Endodermal cell (in vitro differentiated cells): ENCODE measurements around the gene POLD2. TPM values are rescaled to one million over a fixed set of nuclear protein-coding genes. Genes with fewer than 3 reads are reported as not detected.

Source experiments
- DNase-seq: peaks from one replicate; pipeline ENCODE4 v3.0.0-alpha.2; 2017
- H3K27ac ChIP-seq: 2 replicates; pipeline ENCODE4 v1.5.1; 2013; ENCODE audit warnings: mild to moderate bottlenecking, low read depth, low read length, moderate library complexity
- H3K27me3 ChIP-seq: 2 replicates; pipeline ENCODE4 v1.6.1; 2013; ENCODE audit warnings: mild to moderate bottlenecking, low read length, moderate library complexity; ENCODE audit not compliant: insufficient read depth, control insufficient read depth, poor library complexity, severe bottlenecking
- H3K36me3 ChIP-seq: 2 replicates; pipeline ENCODE4 v1.7.0; 2013; ENCODE audit warnings: mild to moderate bottlenecking, low read length, moderate library complexity; ENCODE audit not compliant: control insufficient read depth, insufficient read depth
- H3K4me1 ChIP-seq: one replicate; pipeline ENCODE4 v1.7.0; 2013; ENCODE audit warnings: low read length; ENCODE audit not compliant: control insufficient read depth, insufficient read depth
- H3K4me3 ChIP-seq: 2 replicates; pipeline ENCODE4 v1.5.1; 2013; ENCODE audit warnings: mild to moderate bottlenecking, low read length, moderate library complexity
- H3K9ac ChIP-seq: 2 replicates; pipeline ENCODE4 v1.6.1; 2013; ENCODE audit warnings: mild to moderate bottlenecking, low read length, moderate library complexity; ENCODE audit not compliant: poor library complexity, severe bottlenecking; ENCODE audit errors: extremely low read depth
- H3K9me3 ChIP-seq: 2 replicates; pipeline ENCODE4 v1.6.1; 2013; ENCODE audit warnings: mild to moderate bottlenecking, low read length, moderate library complexity; ENCODE audit not compliant: control insufficient read depth
- H3K27ac Mint-ChIP-seq: 2 replicates; pipeline ENCODE4 v1.8.0; 2020; ENCODE audit warnings: mixed read lengths
- H3K27me3 Mint-ChIP-seq: 2 replicates; pipeline ENCODE4 v1.8.0; 2021; ENCODE audit warnings: mild to moderate bottlenecking, mixed read lengths; ENCODE audit not compliant: insufficient read depth
- H3K36me3 Mint-ChIP-seq: 2 replicates; pipeline ENCODE4 v1.8.0; 2020; ENCODE audit warnings: low read depth, mixed read lengths
- H3K4me1 Mint-ChIP-seq: 2 replicates; pipeline ENCODE4 v1.8.0; 2020; ENCODE audit warnings: mixed read lengths
- H3K4me3 Mint-ChIP-seq: 2 replicates; pipeline ENCODE4 v1.8.0; 2020; ENCODE audit warnings: mild to moderate bottlenecking, moderate library complexity, mixed read lengths
- H3K9me3 Mint-ChIP-seq: 2 replicates; pipeline ENCODE4 v1.8.0; 2020; ENCODE audit warnings: mild to moderate bottlenecking, mixed read lengths
- CTCF ChIP-seq: fragments of 200-600 bp; sonication (generic); conservative IDR thresholded peaks from 2 replicates; pipeline ENCODE4 v1.5.0; 2021; ENCODE audit warnings: antibody characterized with exemption, mild to moderate bottlenecking
- WGBS, 2 experiments: methylation state at CpG; one replicate each; pipeline versions ENCODE4 v1.1.5 to v1.1.7; 2013; ENCODE audit warnings: missing lambda C conversion rate in 2 of 2, mixed read lengths in 1 of 2; ENCODE audit not compliant: insufficient coverage in 1 of 2, insufficient read length in 1 of 2; 5-methylcytosine and 5-hydroxymethylcytosine counted together
- total RNA-seq, 2 donors: library from RNA; stranded (reverse); fragmentation: NEBNext Ultra II Directional in 1 of 2; extraction: Animal tissue kit (Norgen Biotek cat#: 25700) in 1 of 2; gene quantifications; 2 replicates in 1 of 2; 3 replicates in 1 of 2; pipeline ENCODE4 v1.2.1, GENCODE V29; 2021

Gene POLD2
- total RNA-seq, 2 donors from 2014 or later: 127 to 141 TPM

DNA sequence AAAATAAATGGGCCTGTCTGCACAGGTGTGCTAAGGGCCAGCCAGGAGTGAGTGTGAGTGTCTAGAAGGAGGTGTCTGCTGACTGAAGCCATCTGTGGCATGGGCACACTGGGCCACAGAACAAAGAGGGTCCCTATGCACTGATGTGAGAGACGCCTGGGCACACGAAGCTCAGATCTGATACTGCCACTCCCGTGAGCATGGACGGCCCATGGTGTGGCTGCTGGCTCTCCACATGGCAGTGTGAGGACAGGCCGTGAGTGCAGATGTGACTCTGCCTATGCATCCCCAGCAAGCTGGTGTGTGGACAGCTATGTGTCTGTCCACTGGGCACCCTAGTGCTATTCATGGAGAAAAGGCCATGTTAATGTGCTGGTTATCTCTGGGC is 30.6 kb upstream of the POLD2 start:
- no peak overlapping the region for H3K4me3 Mint-ChIP-seq
- 92 to 94% methylated on average over 2 to 5 of the region's 5 CpGs for WGBS, 2 experiments
- DNase-seq: no peak
- H3K9me3 Mint-ChIP-seq: no peaks in the 10 kb centered on the region
- H3K4me1 ChIP-seq: no peaks in the 10 kb centered on the region
- no peaks in the 10 kb centered on the region for H3K9me3 ChIP-seq
- H3K9ac ChIP-seq: no peak overlapping the region
- no peaks in the 10 kb centered on the region for H3K27me3 ChIP-seq
- H3K36me3 Mint-ChIP-seq: no peaks in the 10 kb centered on the region
- H3K4me1 Mint-ChIP-seq: no peaks in the 10 kb centered on the region
- H3K27ac ChIP-seq: no peak overlapping the region
- no peak overlapping the region for H3K4me3 ChIP-seq
- no peak overlapping the region for H3K27ac Mint-ChIP-seq
- no peaks in the 10 kb centered on the region for H3K27me3 Mint-ChIP-seq
- no peaks in the 10 kb centered on the region for H3K36me3 ChIP-seq
- TF ChIP-seq CTCF: no peak

- H3K9me3 Mint-ChIP-seq: no peaks in the 10 kb centered on the region
- H3K4me1 ChIP-seq: no peaks in the 10 kb centered on the region
- H3K27ac ChIP-seq: no peak overlapping the region
- no peak overlapping the region for H3K4me3 ChIP-seq
- peak; percentile 42 for TF ChIP-seq CTCF
- no peaks in the 10 kb centered on the region for H3K9me3 ChIP-seq
- no peaks in the 10 kb centered on the region for H3K36me3 Mint-ChIP-seq
- H3K27me3 ChIP-seq: no peaks in the 10 kb centered on the region
- WGBS, 2 experiments: 84 to 87% methylated on average over 10 to 22 of the region's 22 CpGs
- H3K27me3 Mint-ChIP-seq: no peaks in the 10 kb centered on the region
- DNase-seq: peak; percentile 61
- H3K4me1 Mint-ChIP-seq: no peaks in the 10 kb centered on the region
- H3K36me3 ChIP-seq: no peaks in the 10 kb centered on the region
- no peak overlapping the region for H3K9ac ChIP-seq
- H3K4me3 Mint-ChIP-seq: no peak overlapping the region
- no peak overlapping the region for H3K27ac Mint-ChIP-seq
Observed at GRCh38 chr7:44152971-44153947, 29.9 kb upstream of the POLD2 start.

- H3K9ac ChIP-seq: no peak overlapping the region
- H3K27ac ChIP-seq: no peak overlapping the region
- H3K27ac Mint-ChIP-seq: no peak overlapping the region
- H3K9me3 Mint-ChIP-seq: no peaks in the 10 kb centered on the region
- 92 to 95% methylated on average over 2 to 9 of the region's 9 CpGs for WGBS, 2 experiments
- no peak overlapping the region for H3K4me3 ChIP-seq
- peaks cover 1% of the 10 kb centered on the region for H3K27me3 Mint-ChIP-seq
- H3K4me3 Mint-ChIP-seq: no peak overlapping the region
- no peak for TF ChIP-seq CTCF
- peak; percentile 32 for DNase-seq
- H3K27me3 ChIP-seq: no peaks in the 10 kb centered on the region
- H3K36me3 Mint-ChIP-seq: no peaks in the 10 kb centered on the region
- no peaks in the 10 kb centered on the region for H3K36me3 ChIP-seq
- H3K9me3 ChIP-seq: no peaks in the 10 kb centered on the region
- H3K4me1 ChIP-seq: peaks cover 7% of the 10 kb centered on the region
- H3K4me1 Mint-ChIP-seq: peaks cover 11% of the 10 kb centered on the region
Observed at GRCh38 chr7:44151956-44152355, 28.6 kb upstream of the POLD2 start.
